Skin of body (tissue), 2 donors: ENCODE measurements around the gene PLXND1. TPM values are rescaled to one million over a fixed set of nuclear protein-coding genes. Genes with fewer than 3 reads are reported as not detected.
A peak's percentile ranks its signal among the peaks of the same experiment; 100 is the strongest.
"Not testable (repeated sequence)": the region's sequence is repeated elsewhere in the genome, so short reads cannot be mapped to it uniquely, and the experiment has no call there.

Experiments used
- DNase-seq: peaks from one replicate; lab custom pipeline; 2025; lab: John Stamatoyannopoulos, UW
- total RNA-seq: library from RNA; depleted of rRNA; stranded (reverse); fragments of >200 nt; gene quantifications from one replicate; pipeline ENCODE4 v1.2.3, GENCODE V29; 2014

The PLXND1 gene
- total RNA-seq, 1 donor from 2014 or later, result 134 TPM

- no peak for DNase-seq
These were observed 8.0 kb upstream of the PLXND1 start for GRCh38 chr3:129614435-129614834.

- DNase-seq, result no peak
These were observed 6.9 kb upstream of the PLXND1 start for GRCh38 chr3:129613367-129613740.

DNA sequence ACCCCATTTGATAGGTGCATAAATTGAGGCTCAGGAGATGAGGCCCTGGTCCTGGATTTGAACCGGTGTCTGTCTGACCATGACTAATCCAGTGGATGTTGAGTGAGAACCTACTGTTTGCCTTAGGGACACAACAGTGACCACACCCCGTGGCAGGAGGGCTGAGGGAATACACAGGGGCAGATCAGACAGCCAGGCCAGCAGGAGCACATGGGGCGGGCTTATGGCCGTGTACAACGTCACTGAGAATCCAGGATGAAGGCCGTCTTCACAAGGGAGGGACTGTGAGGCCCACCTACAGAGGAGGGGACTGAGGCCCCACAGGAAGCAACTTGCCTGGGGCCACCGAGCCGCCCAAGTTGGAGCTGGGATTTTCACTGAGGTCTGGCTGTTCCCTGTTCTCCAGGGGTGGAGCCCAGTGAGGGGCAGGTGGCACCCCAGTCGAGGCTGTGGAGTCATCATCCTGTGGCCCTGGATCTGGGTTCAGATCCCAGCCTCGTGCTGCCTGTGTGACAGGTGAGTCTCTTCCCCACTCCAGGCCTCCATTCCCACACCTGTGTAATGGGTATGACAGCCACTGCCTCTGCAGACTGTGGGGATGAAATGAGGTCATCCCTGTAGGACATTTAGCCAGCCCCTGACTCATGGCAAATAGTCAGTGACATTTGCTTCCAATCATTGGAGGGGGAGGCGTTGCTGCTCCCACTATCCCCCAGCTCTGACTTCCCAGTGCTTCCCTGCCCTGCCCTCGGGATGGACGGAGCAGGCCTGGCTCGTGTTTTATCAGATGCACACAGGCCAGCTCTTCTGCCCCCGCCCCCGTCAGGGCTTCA is 6.3 kb upstream of the PLXND1 start:
- DNase-seq, result no peak

DNA sequence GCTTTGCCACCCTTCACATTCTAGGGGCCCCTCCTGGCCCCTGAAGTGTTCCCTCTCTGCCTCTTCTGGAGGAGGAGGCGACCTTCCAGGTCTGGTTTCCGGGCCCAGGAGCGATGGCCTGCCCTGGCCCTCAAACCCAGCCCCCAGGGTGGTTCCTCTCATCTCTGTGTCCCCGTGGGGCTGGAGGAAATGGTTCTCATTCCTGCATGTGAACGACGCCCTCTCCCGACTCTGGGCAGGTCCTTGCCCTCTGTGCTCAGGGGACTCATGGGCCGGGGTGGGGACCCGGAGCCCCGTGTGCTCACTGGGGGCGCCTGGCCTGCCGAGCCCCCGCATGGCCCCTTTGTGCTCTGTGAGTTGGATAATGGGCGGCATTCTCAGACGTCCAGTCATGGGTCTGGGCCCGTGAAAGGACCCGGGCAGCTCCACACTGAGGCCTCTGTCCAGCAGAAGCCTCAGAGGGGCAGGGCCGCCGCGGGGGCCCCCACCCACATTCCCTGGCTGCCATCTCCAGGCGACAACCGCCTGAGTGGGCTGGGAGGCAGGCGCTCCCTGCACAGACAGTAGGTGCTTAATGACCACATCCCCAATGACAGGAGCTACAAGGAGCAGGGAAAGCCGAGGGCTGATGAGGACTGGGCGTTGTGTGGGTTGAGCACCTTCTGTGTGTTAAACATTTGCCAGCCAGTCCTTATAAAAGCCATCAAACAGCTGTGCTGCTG is 5.5 kb upstream of the PLXND1 start:
- no peak for DNase-seq

- DNase-seq, result no peak
These were observed 4.9 kb upstream of the PLXND1 start for GRCh38 chr3:129611446-129611800.

- not testable (repeated sequence) for DNase-seq
These were observed 4.4 kb upstream of the PLXND1 start for GRCh38 chr3:129610794-129611445.

DNA sequence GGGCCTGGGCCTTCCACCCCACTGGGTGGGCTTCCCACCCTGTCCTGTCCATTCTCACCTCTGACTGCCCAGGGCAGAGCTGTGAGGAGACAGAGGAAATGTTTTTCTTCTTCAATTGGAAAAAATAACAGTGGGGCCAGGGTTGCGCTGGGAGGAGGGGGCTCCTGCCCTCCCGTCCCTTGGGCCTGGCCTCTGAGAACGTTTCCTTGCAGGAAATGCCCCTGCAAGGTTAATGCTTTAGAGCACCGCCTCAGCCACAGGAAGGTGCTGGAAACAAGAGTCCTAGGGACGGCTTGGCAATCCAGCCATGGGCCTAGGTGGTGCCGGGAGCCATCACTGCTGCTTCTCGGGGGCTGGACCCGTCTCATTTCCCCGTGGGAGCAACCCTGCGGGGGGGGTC is 3.8 kb upstream of the PLXND1 start:
- no peak for DNase-seq

DNA sequence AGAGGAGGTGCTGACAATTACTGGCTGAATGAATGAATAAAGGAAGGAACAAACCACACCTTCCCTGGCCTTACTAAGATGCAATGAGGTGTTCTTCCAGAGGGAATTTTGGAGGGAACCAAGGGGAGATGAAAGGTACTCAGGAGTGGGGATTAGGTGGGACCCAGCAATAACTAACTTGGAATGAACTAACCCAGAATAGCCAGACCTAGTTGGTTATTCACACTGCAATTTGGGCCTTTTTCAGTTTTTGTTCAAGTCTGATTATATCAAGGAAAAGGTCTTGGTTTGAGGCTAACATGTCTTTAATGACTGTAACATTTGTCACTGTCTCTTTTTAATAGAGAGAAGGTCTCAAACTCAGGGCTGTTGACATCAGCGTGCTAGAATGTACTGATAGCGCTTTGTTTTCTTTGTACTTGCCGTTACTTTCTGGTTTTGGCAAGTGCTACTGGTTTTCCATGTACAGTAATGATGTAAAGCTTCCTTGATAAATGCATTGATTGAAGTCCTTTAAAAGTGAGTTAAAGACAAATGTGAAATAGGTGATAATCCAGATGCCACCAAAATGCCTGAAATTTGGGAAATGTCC is 3.2 kb upstream of the PLXND1 start:
- DNase-seq, result peak; percentile 34

GRCh38 chr3:129608936-129609590 is 2.6 kb upstream of the PLXND1 start:
- no peak for DNase-seq

- peak; percentile 70 for DNase-seq
These were observed 1.8 kb upstream of the PLXND1 start for GRCh38 chr3:129608087-129608935.

GRCh38 chr3:129607391-129608068 is 1.1 kb upstream of the PLXND1 start:
- DNase-seq, result no peak

GRCh38 chr3:129605922-129606635 is 397 bp downstream of the PLXND1 start:
- DNase-seq, result no peak

DNA sequence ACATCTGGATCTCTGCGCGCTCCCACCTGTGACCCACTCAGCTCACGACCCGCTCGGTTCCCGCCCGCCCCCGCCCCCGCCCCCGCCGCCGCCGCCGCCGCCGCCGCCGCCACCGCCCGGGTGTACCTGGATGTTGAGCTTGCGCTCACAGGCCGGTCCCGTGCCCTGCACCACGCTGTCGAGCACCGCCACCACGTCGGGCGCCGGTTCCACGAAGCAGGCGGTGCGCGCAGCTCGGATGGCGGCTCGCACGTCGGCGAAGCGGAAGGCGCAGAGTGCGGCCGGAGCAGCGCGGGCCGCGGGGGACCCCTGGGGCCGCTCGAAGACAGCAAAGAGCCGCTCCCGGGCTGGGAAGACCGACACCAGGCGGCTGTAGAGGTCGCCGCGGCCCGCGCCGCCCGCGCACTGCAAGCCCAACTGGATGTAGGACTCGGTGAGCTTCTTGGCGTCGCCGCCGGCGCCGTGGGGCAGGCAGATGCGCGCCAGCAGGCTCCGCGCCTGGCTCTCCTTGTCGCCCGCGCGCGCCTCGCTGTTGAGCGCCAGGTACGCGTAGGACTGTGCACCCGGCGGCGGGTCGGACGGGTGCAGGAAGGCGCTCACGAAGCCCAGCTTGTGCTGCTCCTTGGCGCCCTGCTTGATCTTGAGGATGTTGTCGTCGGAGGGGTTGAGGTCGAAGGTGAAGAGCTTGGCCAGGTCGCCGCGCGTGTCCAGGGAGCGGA is 1.1 kb downstream of the PLXND1 start:
- no peak for DNase-seq

DNA sequence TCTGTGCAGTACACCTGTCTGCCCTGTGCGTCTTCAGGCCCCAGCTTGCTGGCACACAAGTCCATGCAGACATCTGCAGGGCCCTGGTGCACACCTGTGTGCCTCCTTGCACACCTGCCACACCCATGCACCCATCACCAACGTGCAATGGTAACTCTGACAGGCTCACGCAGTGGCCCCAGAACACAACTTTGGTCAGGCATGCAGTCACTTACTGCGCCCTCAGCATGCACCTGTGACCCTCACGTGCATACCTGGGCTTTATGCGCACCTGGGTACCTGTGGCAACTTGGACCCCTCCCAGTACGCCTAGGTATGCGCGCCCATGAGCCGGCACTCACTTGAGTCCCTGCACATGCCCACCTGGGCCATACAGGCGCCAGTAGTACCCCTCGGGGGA is 1.7 kb downstream of the PLXND1 start:
- no peak for DNase-seq

- no peak for DNase-seq
These were observed 2.3 kb downstream of the PLXND1 start for GRCh38 chr3:129603991-129604749.

DNA sequence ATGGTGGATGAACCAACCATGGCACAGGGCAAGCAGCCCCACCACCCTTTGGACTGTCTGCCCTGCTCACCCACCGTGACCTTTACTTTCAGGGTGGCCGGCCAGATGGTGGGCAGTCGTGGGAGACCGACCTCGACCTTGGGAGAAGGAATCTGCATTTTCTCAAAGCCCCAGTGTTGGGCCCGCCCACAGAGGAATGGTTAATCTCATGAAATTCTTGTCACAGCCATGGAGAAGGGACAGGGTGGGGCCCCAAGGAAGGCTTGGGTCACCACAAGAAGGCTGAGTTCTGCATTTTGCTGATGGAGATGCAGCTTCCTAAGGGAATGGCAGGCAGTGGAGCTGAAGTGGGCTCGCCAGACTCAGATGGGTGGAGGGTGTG is 2.9 kb downstream of the PLXND1 start:
- DNase-seq, result no peak

- peak; percentile 56 for DNase-seq
These were observed 3.5 kb downstream of the PLXND1 start for GRCh38 chr3:129602730-129603560.
